Peyer's patch (tissue), 4 donors: ENCODE results near the gene UTF1. TPM values are rescaled to one million over a fixed set of nuclear protein-coding genes. Genes with fewer than 3 reads are reported as not detected.

Experiments used
- DNase-seq, 3 donors: peaks; one replicate each; pipeline ENCODE4 v3.0.0-alpha.2; 2017 to 2019
- H3K27ac ChIP-seq, 4 donors: fragments of 200-600 bp; sonication (generic); one replicate each; pipeline ENCODE4 v1.5.1; 2016 to 2019
- H3K27me3 ChIP-seq, 2 donors: fragments of 200-600 bp; sonication (generic); one replicate each; pipeline ENCODE4 v1.5.1; 2019
- H3K36me3 ChIP-seq, 3 donors: fragments of 200-600 bp; sonication (generic); one replicate each; pipeline ENCODE4 v1.5.1; 2016 to 2019
- H3K4me1 ChIP-seq, 4 donors: fragments of 200-600 bp; sonication (generic); one replicate each; pipeline ENCODE4 v1.5.1; 2016 to 2019
- H3K4me3 ChIP-seq, 4 donors: fragments of 200-600 bp; sonication (generic); 1 replicate in 3 of 4; 2 replicates in 1 of 4; pipeline ENCODE4 v1.5.1; 2016 to 2019; ENCODE audit warnings: mild to moderate bottlenecking in 1 of 4
- H3K9me3 ChIP-seq, 4 donors: fragments of 200-600 bp; sonication (generic); one replicate each; pipeline ENCODE4 v1.5.1; 2016 to 2019; ENCODE audit warnings: mild to moderate bottlenecking in 1 of 4
- POLR2A ChIP-seq, 2 donors: fragments of 450-650 bp; IDR thresholded peaks; one replicate each; pipeline ENCODE4 v1.5.1; 2017; ENCODE audit warnings: antibody characterized with exemption in 2 of 2, mild to moderate bottlenecking in 2 of 2, moderate library complexity in 2 of 2
- total RNA-seq, 4 donors: library from RNA; depleted of rRNA; stranded (reverse); fragments of >200 nt; gene quantifications; one replicate each; pipeline ENCODE4 v1.1.0, GENCODE V29; 2016
- TF ChIP-seq, protein P1 (sequence below), 6 experiments: fragments of 450-650 bp in 4 of 6; fragments of 200-600 bp in 2 of 6; sonication (generic) in 1 of 6; IDR thresholded peaks; one replicate each; pipeline ENCODE4 v1.5.1; 2017 to 2019; ENCODE audit warnings: antibody characterized with exemption in 6 of 6, mild to moderate bottlenecking in 3 of 6, moderate library complexity in 1 of 6

UTF1 gene
- total RNA-seq, 4 donors from 2014 or later: not detected

DNA sequence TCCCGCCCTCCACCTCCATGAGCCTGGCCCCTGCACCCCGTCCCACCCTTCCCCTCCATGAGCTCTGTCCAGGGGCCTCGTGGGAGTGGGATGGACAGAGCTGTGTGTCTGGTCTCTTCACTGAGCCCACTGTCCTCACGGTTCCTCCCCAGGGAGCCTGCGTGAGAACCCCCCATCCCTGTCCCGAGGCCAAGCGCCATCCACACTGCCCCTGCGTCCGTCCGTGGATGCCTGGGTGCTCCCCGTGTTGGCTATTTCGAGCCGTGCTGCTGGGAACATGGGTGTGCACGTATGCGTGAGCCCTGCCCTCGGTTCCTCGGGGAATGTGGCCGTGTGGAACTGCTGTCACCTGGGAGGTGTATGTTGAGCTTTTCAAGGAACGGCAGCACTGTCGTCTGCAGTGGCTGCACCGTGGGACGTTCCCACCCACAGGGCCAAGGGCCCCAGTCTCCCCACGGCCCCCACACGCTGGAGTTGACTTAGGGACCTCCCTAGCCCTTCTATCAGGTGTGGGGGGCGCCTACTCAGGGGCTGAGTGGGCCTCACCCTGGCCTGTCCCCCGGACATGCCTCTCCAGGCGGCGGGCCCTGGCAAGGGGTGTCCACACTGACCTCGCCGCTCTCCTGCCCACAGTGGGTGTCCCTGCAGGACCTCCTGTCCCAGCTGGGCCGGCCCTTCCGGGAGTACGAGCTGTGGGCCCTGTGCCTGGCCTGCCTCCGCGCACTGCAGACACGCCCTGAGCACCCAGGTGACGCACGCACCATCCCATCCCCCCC, 41.9 kb upstream of the UTF1 start:
- Histone ChIP-seq H3K4me3 (no peak overlapping the region), H3K27ac (no peak overlapping the region), H3K36me3 (no peaks in the 10 kb centered on the region), H3K9me3 (no peaks in the 10 kb centered on the region), H3K4me1 (no peaks in the 10 kb centered on the region), H3K27me3 (no peaks in the 10 kb centered on the region)
- no peak for DNase-seq
- TF ChIP-seq POLR2A (IDR thresholded peaks at IDR 0.05): no peak

DNA sequence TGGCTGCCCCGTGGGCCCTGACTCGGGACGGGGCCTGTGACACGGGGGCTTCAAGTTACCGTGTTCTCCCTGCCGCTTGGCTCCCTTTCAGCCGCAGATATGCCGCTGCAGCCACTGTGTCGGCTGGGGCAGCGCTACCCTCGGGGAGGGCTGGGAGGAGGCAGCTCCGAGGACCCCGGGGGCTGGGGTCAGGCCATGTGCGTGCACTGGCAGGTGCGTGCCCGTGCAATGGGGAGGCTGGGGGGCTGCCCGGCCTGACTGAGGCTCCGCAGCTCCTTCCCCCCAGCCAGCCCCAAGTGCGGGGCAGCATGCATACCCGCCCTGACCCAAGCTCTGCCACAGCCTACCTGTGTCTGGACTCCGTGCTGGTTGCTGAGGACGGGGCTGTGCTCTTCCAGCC, 40.8 kb upstream of the UTF1 start:
- Histone ChIP-seq H3K9me3 (no peaks in the 10 kb centered on the region), H3K4me1 (no peaks in the 10 kb centered on the region), H3K36me3 (no peaks in the 10 kb centered on the region), H3K27ac (no peak overlapping the region), H3K4me3 (no peak overlapping the region), H3K27me3 (no peaks in the 10 kb centered on the region)
- TF ChIP-seq, protein P1, sequence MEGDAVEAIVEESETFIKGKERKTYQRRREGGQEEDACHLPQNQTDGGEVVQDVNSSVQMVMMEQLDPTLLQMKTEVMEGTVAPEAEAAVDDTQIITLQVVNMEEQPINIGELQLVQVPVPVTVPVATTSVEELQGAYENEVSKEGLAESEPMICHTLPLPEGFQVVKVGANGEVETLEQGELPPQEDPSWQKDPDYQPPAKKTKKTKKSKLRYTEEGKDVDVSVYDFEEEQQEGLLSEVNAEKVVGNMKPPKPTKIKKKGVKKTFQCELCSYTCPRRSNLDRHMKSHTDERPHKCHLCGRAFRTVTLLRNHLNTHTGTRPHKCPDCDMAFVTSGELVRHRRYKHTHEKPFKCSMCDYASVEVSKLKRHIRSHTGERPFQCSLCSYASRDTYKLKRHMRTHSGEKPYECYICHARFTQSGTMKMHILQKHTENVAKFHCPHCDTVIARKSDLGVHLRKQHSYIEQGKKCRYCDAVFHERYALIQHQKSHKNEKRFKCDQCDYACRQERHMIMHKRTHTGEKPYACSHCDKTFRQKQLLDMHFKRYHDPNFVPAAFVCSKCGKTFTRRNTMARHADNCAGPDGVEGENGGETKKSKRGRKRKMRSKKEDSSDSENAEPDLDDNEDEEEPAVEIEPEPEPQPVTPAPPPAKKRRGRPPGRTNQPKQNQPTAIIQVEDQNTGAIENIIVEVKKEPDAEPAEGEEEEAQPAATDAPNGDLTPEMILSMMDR (IDR thresholded peaks at IDR 0.05): no peak
- no peak for TF ChIP-seq POLR2A (IDR thresholded peaks at IDR 0.05)
- no peak for DNase-seq

DNA sequence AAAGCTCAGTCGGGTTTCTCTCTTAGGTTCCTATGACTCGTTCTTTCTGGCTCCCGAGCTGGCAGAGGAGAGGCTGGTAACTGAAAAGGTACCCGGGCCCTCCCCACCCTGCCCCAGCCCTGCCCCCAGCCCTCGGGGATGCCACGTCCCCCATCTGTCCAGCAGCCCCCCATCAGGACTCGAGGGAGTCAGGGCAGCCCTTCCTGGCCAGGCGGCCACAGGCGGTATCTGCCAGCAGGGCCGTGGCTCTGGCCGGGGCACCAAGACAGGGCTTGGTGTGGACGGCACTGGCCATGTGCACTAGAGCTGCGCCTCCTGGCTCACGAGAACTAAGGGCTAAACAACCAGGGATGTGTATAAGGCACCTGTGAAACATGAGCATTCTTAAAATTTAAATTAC, 40.3 kb upstream of the UTF1 start:
- Histone ChIP-seq H3K4me1 (no peaks in the 10 kb centered on the region), H3K27me3 (no peaks in the 10 kb centered on the region), H3K36me3 (no peaks in the 10 kb centered on the region), H3K9me3 (no peaks in the 10 kb centered on the region), H3K27ac (no peak overlapping the region), H3K4me3 (no peak overlapping the region)
- no peak for DNase-seq
- TF ChIP-seq, protein P1 (IDR thresholded peaks at IDR 0.05): no peak

DNA sequence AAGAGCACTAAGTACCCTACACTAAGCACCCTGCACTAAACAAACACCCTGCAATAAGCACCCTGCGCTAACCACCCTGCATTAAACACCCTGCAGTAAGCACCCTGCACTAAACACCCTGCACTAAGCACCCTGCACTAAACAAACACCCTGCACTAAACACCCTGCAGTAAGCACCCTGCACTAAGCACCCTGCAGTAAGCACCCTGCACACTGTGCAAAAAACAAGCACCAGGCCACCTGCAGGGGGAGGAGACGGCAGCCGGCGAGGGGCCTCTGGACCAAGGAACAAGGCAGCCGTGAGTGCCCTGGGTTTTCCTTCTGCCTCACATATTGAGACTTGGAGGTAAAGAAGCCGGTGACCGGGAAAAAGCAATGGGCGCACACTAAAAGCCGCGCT, 39.8 kb upstream of the UTF1 start:
- Histone ChIP-seq H3K27ac (no peak overlapping the region), H3K36me3 (no peaks in the 10 kb centered on the region), H3K4me3 (no peak overlapping the region), H3K9me3 (no peaks in the 10 kb centered on the region), H3K4me1 (no peaks in the 10 kb centered on the region), H3K27me3 (no peaks in the 10 kb centered on the region)
- DNase-seq: no peak
- TF ChIP-seq, protein P1 (IDR thresholded peaks at IDR 0.05): no peak

DNA sequence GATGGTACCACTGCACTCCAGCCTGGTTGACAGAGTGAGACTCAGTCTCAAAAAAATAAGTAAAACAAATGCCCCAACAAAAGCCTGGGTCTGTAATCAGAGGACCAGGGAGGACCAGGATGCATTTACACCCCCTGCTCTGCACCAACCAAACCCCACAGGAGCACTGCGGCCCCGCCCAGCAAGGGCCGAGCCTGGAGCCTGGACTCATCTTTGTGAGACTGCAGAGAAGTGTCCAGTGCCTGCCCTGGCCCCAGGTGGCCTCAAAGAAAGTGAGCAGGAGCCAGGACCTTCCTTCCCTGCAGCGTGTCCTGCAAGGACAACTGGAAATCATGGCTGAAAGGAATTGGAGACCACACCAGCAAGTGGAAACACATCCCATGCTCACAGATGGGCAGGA, 38.4 kb upstream of the UTF1 start:
- Histone ChIP-seq H3K4me1 (no peaks in the 10 kb centered on the region), H3K36me3 (no peaks in the 10 kb centered on the region), H3K9me3 (no peaks in the 10 kb centered on the region), H3K27ac (no peak overlapping the region), H3K27me3 (no peaks in the 10 kb centered on the region), H3K4me3 (no peak overlapping the region)
- no peak for TF ChIP-seq POLR2A (IDR thresholded peaks at IDR 0.05)
- TF ChIP-seq, protein P1 (IDR thresholded peaks at IDR 0.05): no peak
- DNase-seq: no peak

DNA sequence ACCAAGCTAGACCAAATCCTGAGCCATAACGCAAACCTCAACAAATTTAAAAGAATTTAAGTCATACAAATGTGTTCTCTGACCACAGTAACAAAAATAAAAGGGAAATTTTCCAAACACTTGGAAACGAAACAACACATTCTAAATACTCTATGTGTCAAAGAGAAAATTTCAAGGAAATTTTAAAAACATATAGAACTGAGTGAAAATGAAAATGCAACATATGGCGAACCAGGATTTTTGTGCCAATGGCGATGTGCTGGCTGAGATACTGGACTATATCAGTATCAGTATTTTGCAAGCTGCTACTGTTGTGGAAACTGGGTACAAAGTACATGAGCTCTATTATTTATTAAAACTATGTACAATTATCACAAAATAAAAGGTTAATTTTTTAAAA, 35.9 kb upstream of the UTF1 start:
- TF ChIP-seq, protein P1 (IDR thresholded peaks at IDR 0.05): no peak
- no peak for TF ChIP-seq POLR2A (IDR thresholded peaks at IDR 0.05)
- Histone ChIP-seq H3K36me3 (no peaks in the 10 kb centered on the region), H3K9me3 (no peaks in the 10 kb centered on the region), H3K27ac (no peak overlapping the region), H3K27me3 (no peaks in the 10 kb centered on the region), H3K4me1 (no peaks in the 10 kb centered on the region), H3K4me3 (no peak overlapping the region)
- no peak for DNase-seq
